Endothelial cell of umbilical vein (primary cell): Measurements from ENCODE around the gene RAD52. TPM values are rescaled to one million over a fixed set of nuclear protein-coding genes. Genes with fewer than 3 reads are reported as not detected.
"Not testable (repeated sequence)": the region's sequence is repeated elsewhere in the genome, so short reads cannot be mapped to it uniquely, and the experiment has no call there.

Source experiments
- BruUV-seq: library from RNA; stranded (reverse); fragments of 400-500 nt; replicated peaks from 2 replicates; lab custom pipeline; 2021; lab: Mats Ljungman, UMichigan
- CTCF ChIA-PET: fragments of 300-600, 350-600 bp; sonication (Branson Sonifier 250); formaldehyde crosslinking; loops from one replicate; lab custom pipeline; 2021; ENCODE audit warnings: antibody characterized with exemption, inconsistent platforms; lab: Charles Lee
- POLR2A ChIA-PET: fragments of 300-600, 350-600 bp; sonication (Branson Sonifier 250); formaldehyde crosslinking; loops from one replicate; lab custom pipeline; 2021; ENCODE audit warnings: antibody characterized with exemption, inconsistent platforms; lab: Charles Lee
- DNase-seq: peaks from one replicate; pipeline ENCODE4 v3.0.0-alpha.2; 2011; ENCODE audit warnings: low read depth, low spot score
- FAIRE-seq: peaks from 2 replicates; lab custom pipeline; 2011; peaks lifted over from hg19 to GRCh38; lab: Jason Lieb, UNC
- H2AFZ ChIP-seq: 2 replicates; pipeline ENCODE4 v1.6.0; 2012; ENCODE audit warnings: low read depth, low read length, control low read depth, inconsistent platforms
- H3K27ac ChIP-seq: 2 replicates; pipeline ENCODE4 v1.5.1; 2011; ENCODE audit warnings: low read depth, mild to moderate bottlenecking, control low read depth, low read length, moderate library complexity; ENCODE audit not compliant: insufficient read depth
- H3K27me3 ChIP-seq, 2 experiments: 2 replicates each; pipeline versions ENCODE4 v1.6.0 to v1.6.1; 2011; ENCODE audit warnings: low read length in 2 of 2, mixed read lengths in 1 of 2; ENCODE audit not compliant: control insufficient read depth in 2 of 2, insufficient read depth in 2 of 2
- H3K36me3 ChIP-seq, 2 experiments: 2 replicates in 1 of 2; 3 replicates in 1 of 2; pipeline ENCODE4 v1.5.1; 2011; ENCODE audit warnings: low read length in 2 of 2, mild to moderate bottlenecking in 1 of 2, moderate library complexity in 1 of 2; ENCODE audit not compliant: control insufficient read depth in 2 of 2, insufficient read depth in 2 of 2; ENCODE audit errors: extremely low read depth in 1 of 2
- H3K4me1 ChIP-seq: 3 replicates; pipeline ENCODE4 v1.5.1; 2011; ENCODE audit warnings: mild to moderate bottlenecking, low read length; ENCODE audit not compliant: control insufficient read depth, insufficient read depth; ENCODE audit errors: extremely low read depth
- H3K4me2 ChIP-seq: 2 replicates; pipeline ENCODE4 v1.6.1; 2011; ENCODE audit warnings: low read length, control low read depth, mixed read lengths; ENCODE audit not compliant: insufficient read depth
- H3K4me3 ChIP-seq, 3 experiments: fragments of 200-600 bp in 1 of 3; sonication (generic), shearing (Covaris generic) in 1 of 3; replicated peaks in 1 of 3; 2 replicates each; pipeline ENCODE4 v1.5.1; 2011 to 2016; ENCODE audit warnings: control low read depth in 3 of 3, low read length in 3 of 3, mild to moderate bottlenecking in 2 of 3, inconsistent platforms in 1 of 3, low read depth in 1 of 3, moderate library complexity in 1 of 3; ENCODE audit not compliant: insufficient read depth in 1 of 3
- H3K79me2 ChIP-seq: 2 replicates; pipeline ENCODE4 v1.6.0; 2012; ENCODE audit warnings: low read length, inconsistent platforms; ENCODE audit not compliant: control insufficient read depth, insufficient read depth
- H3K9ac ChIP-seq: replicated peaks from 2 replicates; pipeline ENCODE3; 2011; ENCODE audit warnings: low read length, control low read depth; ENCODE audit not compliant: insufficient read depth; ENCODE audit errors: extremely low read depth
- H3K9me1 ChIP-seq: replicated peaks from 3 replicates; pipeline ENCODE4 v1.6.0; 2011; ENCODE audit warnings: mild to moderate bottlenecking, low read length; ENCODE audit not compliant: control insufficient read depth, insufficient read depth; ENCODE audit errors: extremely low read depth
- H3K9me3 ChIP-seq: replicated peaks from 2 replicates; pipeline ENCODE4 v1.5.1; 2012; ENCODE audit warnings: low read length, inconsistent platforms; ENCODE audit not compliant: control insufficient read depth, insufficient read depth
- H4K20me1 ChIP-seq: replicated peaks from 2 replicates; pipeline ENCODE3; 2011; ENCODE audit warnings: mild to moderate bottlenecking, low read length; ENCODE audit not compliant: control insufficient read depth, insufficient read depth; ENCODE audit errors: extremely low read depth
- CTCF ChIP-seq, 2 donors: IDR thresholded peaks; 1 replicate in 1 of 2; 2 replicates in 1 of 2; pipeline ENCODE4 v1.5.1; 2011; ENCODE audit warnings: low read length in 2 of 2, mild to moderate bottlenecking in 2 of 2, moderate library complexity in 2 of 2, control low read depth in 1 of 2, inconsistent platforms in 1 of 2, low read depth in 1 of 2; ENCODE audit not compliant: insufficient read depth in 1 of 2; ENCODE audit errors: extremely low read depth in 1 of 2
- EZH2 ChIP-seq: IDR thresholded peaks from 2 replicates; pipeline ENCODE4 v1.6.1; 2012; ENCODE audit warnings: borderline replicate concordance, low read depth, mild to moderate bottlenecking, moderate library complexity, low read length, inconsistent platforms; ENCODE audit not compliant: severe bottlenecking
- FOS ChIP-seq: IDR thresholded peaks from 2 replicates; pipeline ENCODE4 v1.6.1; 2011; ENCODE audit warnings: mild to moderate bottlenecking, low read length, moderate library complexity, borderline replicate concordance; ENCODE audit not compliant: insufficient read depth
- GATA2 ChIP-seq: IDR thresholded peaks from 2 replicates; pipeline ENCODE4 v1.7.0; 2011; ENCODE audit warnings: low read depth, mild to moderate bottlenecking, moderate library complexity, mixed read lengths, low read length; ENCODE audit not compliant: insufficient read length, insufficient read depth
- JUN ChIP-seq: IDR thresholded peaks from 2 replicates; pipeline ENCODE4 v1.6.1; 2011; ENCODE audit warnings: borderline replicate concordance, low read depth; ENCODE audit not compliant: insufficient read length, insufficient read depth
- MYC ChIP-seq: IDR thresholded peaks from one replicate; pipeline ENCODE4 v1.6.1; 2011; ENCODE audit warnings: mild to moderate bottlenecking, low read depth, low read length
- POLR2A ChIP-seq: IDR thresholded peaks from 2 replicates; pipeline ENCODE4 v1.6.1; 2012; ENCODE audit warnings: low read depth, mild to moderate bottlenecking, control low read depth, low read length
- POLR2AphosphoS5 ChIP-seq: IDR thresholded peaks from 2 replicates; pipeline ENCODE4 v1.6.1; 2012; ENCODE audit warnings: low read depth, mild to moderate bottlenecking, control low read depth, low read length, moderate library complexity; ENCODE audit not compliant: insufficient read depth
- dilution Hi-C: fragments of 300-500 bp; cut with MboI; formaldehyde crosslinking; loops from one replicate; pipeline ENCODE4 v1.15.0; 2019; ENCODE audit warnings: low sequenced_read_pairs; ENCODE audit not compliant: extremely low pct_ligation_motif_present
- intact Hi-C: fragments of 100-400 bp; cut with micrococcal nuclease; formaldehyde crosslinking; loops from one replicate; pipeline ENCODE4 v1.10.0; 2022
- polyA plus RNA-seq, 4 experiments: library from polyadenylated mRNA; depleted of rRNA in 3 of 4; stranded (reverse) in 3 of 4; unstranded in 1 of 4; fragments of >200 nt; gene quantifications; 2 replicates each; pipeline versions ENCODE4 v1.2.1 to v1.2.3, GENCODE V29; 2011 to 2012; ENCODE audit warnings: missing spikeins in 1 of 4
- total RNA-seq: library from RNA; stranded (reverse); gene quantifications from 2 replicates; pipeline ENCODE4 v1.2.3, GENCODE V29; 2021
- TF ChIP-seq, protein P1 (sequence below): IDR thresholded peaks from 2 replicates; pipeline ENCODE4 v1.6.1; 2011; ENCODE audit not compliant: insufficient read depth, insufficient read length

Gene RAD52
- total and polyA plus RNA-seq, 2 donors (not counting 3 experiments of a cell fraction or from before 2014, with no cell fraction given), result 9.4 to 16.1 TPM

GRCh38 chr12:936377-937345 lies 12.8 kb downstream of the RAD52 start:
- ChIA-PET POLR2A (interaction anchor here (0.8 kb wide), 1 partner anchor 13 kb away, joined by 3 read pairs; the partner anchor contains the start of gene RAD52), CTCF (interaction anchor here (1.1 to 1.2 kb wide), 2 partner anchors 10 to 156 kb away, joined by 3 to 4 read pairs; no protein-coding TSS in a partner anchor)
- Histone ChIP-seq H3K27ac (no peak overlapping the region), H3K9ac (no peak overlapping the region), H3K36me3 (peaks cover 0 to 3% of the 10 kb centered on the region in 2 experiments), H3K27me3 (no peaks in the 10 kb centered on the region), H3K9me3 (no peaks in the 10 kb centered on the region), H3K9me1 (no peaks in the 10 kb centered on the region), H3K4me3 (no peak overlapping the region), H2AFZ (no peak overlapping the region), H4K20me1 (no peaks in the 10 kb centered on the region), H3K79me2 (no peaks in the 10 kb centered on the region), H3K4me2 (no peak overlapping the region), H3K4me1 (peaks cover 3% of the 10 kb centered on the region)
- intact Hi-C loops, result no loop called here
- BruUV-seq, result no TSS peak
- no peak for TF ChIP-seq POLR2A
- no peak for TF ChIP-seq EZH2
- TF ChIP-seq CTCF (IDR thresholded peaks at IDR 0.05; ENCODE audit: extremely low read depth in 1 of 2, insufficient read depth in 1 of 2, low read depth in 1 of 2, low read length in 2 of 2), result no peak
- TF ChIP-seq JUN, result no peak
- TF ChIP-seq, protein P1, sequence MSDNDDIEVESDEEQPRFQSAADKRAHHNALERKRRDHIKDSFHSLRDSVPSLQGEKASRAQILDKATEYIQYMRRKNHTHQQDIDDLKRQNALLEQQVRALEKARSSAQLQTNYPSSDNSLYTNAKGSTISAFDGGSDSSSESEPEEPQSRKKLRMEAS, result no peak
- TF ChIP-seq GATA2, result no peak
- TF ChIP-seq FOS, result no peak
- TF ChIP-seq POLR2AphosphoS5, result no peak
- TF ChIP-seq MYC, result no peak
- DNase-seq (no peak), FAIRE-seq (no peak)
- dilution Hi-C loops, result no loop called here

GRCh38 chr12:935891-936290 lies 13.6 kb downstream of the RAD52 start:
- H3K4me1 ChIP-seq, H4K20me1 ChIP-seq, H3K9me3 ChIP-seq, H3K9ac ChIP-seq, H3K9me1 ChIP-seq, intact Hi-C loops, H3K36me3 ChIP-seq, H3K4me2 ChIP-seq, H3K79me2 ChIP-seq, H2AFZ ChIP-seq, H3K27ac ChIP-seq, H3K27me3 ChIP-seq, H3K4me3 ChIP-seq, DNase-seq, BruUV-seq, dilution Hi-C loops, POLR2A ChIA-PET: not testable (repeated sequence)
- CTCF ChIA-PET, result interaction anchor here (1.3 kb wide), 1 partner anchor 157 kb away, joined by 4 read pairs; no protein-coding TSS in a partner anchor
- FAIRE-seq, result peak; percentile 12
